ENCODE measurements around the gene RNGTT.

DNA sequence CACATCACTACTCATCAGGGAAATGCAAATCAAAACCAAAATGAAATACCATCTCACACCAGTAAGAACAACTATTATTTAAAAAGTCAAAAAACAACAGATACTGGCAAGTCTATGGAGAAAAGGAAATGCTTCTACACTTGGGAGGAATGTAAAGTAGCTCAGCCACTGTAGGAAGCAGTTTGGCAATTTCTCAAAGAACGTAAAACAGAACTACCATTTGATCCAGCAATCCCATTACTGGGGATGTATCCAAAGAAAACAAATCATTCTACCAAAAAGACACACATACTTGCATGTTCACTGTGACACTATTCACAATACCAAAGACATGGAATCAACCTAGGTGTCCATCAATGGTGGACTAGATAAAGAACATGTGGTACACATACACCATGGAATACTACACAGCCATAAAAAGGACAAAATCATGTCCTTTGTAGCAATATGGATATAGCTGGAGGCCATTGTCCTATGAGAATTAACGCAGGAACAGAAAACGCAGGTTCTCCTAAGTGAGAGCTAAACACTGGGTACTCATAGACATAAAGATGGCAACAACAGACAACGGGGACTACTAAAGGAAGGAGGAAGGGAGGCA is 260.4 kb downstream of the RNGTT start:
- TF ChIP-seq POLR2A (IDR thresholded peaks at IDR 0.05; ENCODE audit: low read depth, low read length) (no peak), POLR2AphosphoS5 (IDR thresholded peaks at IDR 0.05; ENCODE audit: low read depth, low read length) (no peak), TAF1 (IDR thresholded peaks at IDR 0.05; ENCODE audit: low read depth, low read length) (no peak)

Measured in GM12891 (cell line).